Stimulated activated CD8-positive, alpha-beta memory T cell treated with anti-CD3 and anti-CD28 coated beads, Interleukin-7, amount 100 ng/mL, for 48 hours (primary cell): Measurements from ENCODE around the gene CCNQ.

Source experiments
- DNase-seq, 2 donors: peaks; one replicate each; pipeline ENCODE4 v3.0.0-alpha.2; 2020; ENCODE audit warnings: low read depth in 1 of 2; ENCODE audit errors: extremely low read depth in 1 of 2

CCNQ gene

DNA sequence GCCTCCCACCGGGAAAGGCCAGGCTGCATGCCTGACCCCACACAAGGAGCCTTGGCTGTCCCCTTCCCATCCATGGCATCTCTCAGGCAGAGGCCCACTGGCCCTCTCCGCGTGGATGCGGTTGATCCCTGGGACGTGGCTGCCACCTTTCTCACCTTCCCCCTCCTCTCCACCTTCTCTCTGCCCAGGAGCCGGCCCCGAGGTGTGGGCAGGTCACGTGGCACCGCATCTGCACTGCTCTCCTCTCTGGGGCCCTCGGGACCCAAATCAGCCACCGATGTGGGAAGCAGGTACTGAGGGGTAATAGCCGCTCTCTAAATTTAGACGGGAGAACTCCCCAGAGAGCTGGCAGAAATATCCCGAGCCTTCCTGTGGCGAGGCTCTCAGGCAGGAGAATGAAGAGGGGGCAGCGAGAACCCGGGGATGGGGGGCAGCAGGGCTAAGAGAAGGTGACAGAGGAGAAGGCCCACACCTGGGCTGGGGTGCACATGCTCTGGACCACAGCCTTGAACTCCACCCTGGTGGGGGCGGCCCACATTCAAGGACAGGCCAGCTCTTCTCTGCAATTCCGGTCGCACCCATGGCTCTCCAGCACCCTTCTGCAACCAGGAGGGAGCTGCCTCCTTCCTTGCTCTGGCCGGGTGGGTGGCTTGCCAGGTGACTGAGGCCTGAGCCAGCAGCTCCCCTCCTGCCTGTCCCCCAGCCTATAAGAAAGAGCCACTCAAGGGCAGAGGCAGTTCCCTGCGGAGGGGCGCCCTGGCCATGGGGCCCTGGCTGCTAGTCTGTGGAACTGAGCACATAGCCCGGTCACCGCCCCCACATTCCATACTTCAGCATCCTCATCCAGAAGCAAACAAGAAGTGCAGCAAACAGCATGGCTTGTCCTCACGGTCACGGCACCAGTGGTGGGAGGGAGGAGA is 38.4 kb upstream of the CCNQ start:
- DNase-seq = no peak

- DNase-seq = no peak
These were observed 37.8 kb upstream of the CCNQ start for GRCh38 chrX:153636716-153637115.

DNA sequence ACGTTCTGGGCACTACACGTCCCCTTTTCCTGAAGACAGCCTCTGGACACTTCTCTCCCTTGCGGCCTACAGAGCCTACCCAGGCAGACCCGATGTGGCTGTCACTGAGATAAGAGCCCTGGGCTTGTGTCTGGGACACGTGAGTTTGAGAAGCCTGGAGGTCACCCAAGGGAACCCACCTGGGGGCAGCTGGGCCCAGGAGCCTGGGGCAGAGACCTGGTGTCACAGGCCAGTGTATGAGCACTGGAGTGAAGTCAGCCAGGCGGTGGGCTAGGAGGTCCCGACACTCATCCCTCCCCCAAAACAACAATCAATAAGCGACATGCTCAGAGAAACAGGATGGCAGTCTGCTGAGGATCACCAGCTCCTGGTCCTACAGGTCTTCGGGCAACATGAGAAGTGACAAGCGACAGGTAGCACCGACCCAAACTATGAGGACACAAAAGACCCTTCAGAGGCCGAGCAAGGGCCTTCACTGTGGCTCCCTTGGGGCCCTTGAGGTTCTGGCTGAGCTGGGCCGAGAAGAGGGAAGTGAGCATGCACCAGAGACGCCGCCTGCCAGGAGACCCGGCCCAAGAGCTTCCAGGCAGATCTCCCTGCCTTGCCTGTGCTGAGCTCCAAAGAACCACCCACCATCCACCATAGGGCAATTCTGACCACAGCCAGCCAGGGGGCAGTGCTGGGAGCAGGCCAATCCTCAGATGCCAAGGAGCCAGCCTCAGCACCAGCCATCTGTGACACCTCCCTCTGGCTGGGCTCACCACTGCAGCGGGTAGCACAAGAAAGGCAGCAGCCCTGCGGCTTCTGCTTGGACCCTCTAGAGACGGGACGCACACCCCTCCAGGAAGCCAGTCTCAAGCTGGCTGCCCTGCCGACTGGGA is 37.1 kb upstream of the CCNQ start:
- peak in 1 of 2 donors; percentile 9 for DNase-seq

DNA sequence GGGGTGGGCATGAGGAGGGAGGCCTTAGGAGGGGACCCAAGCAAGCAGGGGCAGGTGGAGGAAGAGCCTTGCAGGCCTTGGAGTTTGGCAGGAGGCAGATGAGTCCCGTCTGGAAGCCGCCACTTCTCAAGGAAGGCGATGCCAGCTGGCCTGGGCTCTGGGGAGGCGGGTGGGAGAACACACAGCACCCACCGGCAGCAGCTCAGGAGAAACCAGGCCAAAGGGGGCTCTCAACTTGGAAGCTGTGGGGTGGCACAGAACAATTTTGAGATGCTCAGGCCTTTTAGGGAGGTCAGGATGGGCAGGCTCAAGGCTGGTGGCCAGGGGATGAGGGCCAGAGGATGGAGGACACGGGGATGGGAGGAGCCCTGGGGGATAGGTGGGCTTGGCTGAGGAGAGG is 36.4 kb upstream of the CCNQ start:
- DNase-seq = no peak

DNA sequence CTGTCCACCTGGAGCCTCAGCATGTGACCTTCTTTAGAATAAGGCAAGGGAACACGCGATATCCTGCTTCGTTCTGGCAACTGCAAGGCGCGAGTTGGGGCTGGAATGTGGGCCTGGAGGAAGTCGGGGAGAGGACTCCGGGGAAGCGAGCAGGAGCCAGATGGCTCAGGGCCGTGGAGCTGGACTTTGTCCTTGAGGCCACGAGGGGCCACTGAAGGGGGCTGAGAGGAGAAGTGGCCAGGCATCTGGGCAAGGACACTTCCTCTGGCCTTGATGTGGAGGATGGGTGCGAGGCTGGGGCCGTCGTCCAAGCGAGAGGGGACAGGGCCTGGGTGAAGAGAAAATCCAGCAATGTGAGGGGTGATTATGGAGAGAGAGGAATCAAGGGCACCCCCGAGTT is 35.9 kb upstream of the CCNQ start:
- DNase-seq = no peak

DNA sequence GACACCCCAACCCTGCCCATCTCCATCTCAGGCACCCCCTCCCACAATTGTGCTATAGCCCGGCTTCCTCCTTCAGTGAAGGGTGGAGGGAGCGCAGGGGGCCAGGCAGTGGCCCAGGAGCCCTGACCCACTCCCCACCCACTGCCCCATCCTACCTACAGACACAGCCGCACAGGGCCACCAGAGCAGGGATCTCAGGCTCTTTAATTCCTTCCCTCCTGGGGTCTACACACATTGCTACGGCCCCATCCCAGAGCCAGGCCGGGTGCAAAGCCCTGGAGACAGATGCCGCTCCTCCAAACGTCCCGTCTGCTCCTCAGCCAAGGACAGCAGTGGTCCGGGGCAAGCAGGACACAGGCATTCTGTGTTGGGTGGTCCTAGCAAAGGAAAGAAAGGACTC is 35.3 kb upstream of the CCNQ start:
- DNase-seq = no peak

DNA sequence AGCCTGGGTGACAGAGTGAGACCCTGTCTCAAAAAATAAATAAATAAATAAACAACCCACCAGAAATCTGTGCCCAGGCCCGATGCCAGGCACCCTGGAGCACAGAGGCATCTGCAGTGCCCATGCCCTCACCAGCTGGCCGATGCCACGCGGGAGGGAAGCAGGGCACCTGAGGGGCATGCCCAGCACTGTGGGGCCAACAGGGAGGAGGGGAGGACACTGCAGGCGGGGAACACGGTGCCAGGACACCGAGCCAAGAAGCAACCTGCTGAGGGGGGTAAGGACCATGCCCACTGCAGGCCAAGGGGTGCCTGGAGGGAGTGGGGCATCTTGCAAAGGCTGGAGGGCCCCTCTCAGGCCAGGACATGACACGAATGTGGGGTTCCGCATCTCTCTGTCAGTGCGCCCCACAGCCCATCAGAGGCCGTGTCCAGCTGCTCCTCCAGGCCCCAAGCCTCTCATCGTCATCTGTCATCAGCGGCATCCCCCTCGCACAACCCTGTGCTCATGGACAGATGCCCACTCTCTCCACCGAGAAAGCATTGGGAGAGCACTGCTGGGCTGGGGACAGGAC is 34.8 kb upstream of the CCNQ start:
- no peak for DNase-seq

DNA sequence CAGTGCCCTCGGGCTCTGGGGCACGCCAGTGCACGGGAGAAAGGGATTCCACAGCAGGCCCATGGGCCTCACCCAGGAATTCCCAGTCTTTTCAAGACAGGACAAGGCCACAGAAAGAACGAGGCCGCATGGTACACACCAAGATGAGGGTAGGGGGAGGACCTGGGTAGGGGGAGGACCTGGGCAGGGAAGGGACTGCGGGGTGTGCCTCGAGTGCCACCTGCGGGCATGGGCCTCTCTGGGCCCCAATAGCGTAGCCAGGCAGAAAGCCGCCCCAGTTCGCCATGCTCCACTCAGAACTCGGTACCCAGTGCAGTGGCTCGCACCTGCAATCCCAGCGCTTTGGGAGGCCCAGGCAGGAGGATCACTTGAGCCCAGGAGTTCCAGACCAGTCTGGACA is 34.1 kb upstream of the CCNQ start:
- DNase-seq = no peak

DNA sequence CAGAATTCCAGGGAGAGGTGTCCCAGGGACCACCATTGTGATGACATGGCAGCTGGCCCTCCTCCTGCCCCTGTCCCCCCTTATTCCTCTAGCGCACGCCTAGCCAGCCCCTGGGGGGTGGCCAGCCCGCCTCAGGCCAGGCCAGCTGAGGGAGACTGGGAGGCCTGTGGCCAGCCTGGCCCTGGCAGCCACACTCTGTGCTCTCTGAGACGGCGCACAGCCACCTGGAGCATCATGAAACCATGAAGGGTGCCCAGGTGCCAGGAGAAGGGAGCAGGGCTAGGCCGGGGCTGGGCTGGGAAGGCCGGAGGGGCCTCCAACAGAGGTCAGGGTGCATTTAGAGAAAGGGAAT is 33.6 kb upstream of the CCNQ start:
- DNase-seq = no peak

DNA sequence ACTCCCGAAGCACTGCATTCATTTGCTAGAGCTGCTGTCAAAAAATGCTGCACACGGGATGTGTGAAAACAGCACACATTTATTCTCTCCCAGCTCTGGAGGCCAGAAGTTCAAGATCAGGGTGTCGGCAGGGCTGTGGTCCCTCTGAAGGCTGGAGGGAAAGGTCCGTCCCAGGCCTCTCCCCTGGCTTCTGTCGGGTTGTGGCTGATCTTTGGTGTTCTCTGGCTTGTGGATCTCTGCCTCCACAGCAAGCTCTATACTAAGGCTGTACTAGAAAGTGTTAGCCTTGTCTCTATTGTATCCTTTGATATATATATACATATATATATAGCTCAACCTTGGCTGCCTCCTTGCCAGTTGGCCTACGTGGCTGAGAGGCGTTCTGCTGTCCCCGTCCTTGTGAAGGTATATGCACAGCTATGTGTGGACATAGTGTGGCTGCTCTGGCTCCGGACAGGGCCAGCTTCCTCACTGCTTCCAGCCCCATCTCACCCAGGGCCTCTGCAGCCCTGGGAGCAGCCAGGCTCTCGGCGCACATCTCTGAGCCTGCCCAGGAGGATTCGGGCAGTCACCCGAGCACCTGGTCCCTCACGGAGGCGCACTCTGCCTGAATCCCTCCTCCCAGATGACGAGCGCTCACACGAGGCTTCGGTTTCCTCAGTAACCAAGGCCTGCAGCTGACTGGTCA is 33.1 kb upstream of the CCNQ start:
- no peak for DNase-seq

GRCh38 chrX:153631346-153631745 is 32.4 kb upstream of the CCNQ start:
- DNase-seq = no peak

GRCh38 chrX:153628665-153629064 is 29.7 kb upstream of the CCNQ start:
- no peak for DNase-seq

- no peak for DNase-seq
These were observed 29.2 kb upstream of the CCNQ start for GRCh38 chrX:153628129-153628528.

DNA sequence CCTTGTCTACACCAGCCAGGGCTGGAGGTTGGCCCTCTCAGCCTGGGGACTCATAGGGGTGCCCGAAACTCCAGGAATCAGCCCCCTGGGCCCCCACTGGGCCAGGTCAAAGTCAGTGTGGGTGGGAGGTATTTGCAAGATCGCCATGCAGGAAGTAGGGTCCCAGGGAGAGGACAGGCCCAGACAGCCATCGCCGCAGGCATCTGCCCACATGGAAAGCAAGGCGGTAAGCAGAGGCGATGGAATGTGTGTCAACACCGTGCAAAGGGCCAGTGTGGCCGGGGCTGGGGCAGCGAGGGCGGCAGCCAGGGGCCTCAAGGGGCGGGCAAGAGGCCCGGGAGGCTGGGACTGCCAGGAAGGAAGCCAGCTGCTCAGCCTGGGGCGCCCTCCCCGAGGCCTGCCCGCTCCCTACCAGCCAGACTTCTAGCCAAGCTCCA is 28.8 kb upstream of the CCNQ start:
- DNase-seq = no peak

DNA sequence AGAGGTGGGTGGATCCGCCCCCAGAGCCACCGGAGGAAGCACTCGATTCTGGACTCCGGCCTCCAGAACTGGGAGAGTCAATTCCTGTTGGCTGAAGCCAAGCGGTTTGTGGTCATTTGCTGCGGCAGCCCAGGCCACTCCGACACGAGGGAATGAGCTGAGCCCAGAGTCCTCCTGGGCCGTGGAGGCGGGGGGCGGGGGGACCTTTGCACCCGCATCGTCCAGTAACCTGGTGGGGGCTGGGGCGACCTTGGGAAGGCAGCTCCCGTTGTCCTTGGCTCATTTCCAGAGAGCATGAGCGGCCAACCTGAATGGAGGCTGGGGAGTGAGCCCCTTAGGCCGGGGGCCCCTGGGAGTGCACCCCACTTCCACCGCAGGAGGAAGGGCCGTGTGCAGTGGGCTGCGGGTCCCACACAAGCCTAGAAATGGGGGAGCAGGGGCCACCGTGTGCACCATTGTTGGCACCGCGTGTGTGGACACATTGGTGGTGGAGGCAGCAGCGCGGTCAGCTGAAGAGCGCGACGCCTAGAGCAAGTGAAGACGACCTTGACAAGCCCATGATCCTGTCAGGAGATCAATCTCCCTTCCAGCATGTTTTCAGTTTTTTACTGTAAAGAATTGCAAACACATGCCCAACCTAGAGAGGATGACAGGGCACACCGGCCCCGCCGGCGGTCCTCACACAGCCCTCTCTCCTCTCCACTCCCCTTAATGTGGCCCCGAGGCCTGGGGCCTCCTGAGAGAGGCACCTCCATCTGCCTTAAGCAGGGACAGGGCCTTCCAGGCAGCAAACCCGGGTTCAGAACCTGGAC is 28.1 kb upstream of the CCNQ start:
- DNase-seq = no peak

DNA sequence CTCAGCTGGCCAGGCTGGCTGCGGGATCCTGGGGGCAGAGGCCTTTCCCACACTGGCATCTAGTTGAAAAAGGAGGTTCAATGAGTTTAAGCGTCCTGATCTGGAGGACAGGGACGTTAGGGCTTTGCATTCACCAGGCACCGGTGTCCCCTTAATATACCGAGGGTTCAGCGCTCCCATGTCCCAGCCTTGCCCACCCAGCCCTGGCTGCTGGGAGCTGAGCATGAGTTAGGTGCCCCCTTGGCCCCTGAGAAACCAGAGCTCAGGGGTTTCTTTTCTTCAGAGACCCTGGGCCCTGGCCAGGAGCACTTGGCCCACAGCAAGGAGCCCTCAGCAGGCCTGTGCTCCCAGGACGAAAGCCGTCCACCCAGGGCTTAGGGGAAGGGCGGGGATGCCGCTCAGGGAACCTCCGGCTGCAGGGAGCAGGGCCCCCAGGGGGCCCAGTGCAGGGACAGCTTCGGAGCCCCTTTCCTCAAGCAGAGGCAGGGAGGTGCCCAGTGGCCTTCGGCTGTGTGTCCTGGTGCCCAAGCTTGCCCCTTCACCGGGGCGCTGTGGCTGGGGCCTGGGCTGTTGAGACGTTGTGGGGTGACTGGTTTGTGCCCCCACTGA is 27.2 kb upstream of the CCNQ start:
- DNase-seq = no peak

DNA sequence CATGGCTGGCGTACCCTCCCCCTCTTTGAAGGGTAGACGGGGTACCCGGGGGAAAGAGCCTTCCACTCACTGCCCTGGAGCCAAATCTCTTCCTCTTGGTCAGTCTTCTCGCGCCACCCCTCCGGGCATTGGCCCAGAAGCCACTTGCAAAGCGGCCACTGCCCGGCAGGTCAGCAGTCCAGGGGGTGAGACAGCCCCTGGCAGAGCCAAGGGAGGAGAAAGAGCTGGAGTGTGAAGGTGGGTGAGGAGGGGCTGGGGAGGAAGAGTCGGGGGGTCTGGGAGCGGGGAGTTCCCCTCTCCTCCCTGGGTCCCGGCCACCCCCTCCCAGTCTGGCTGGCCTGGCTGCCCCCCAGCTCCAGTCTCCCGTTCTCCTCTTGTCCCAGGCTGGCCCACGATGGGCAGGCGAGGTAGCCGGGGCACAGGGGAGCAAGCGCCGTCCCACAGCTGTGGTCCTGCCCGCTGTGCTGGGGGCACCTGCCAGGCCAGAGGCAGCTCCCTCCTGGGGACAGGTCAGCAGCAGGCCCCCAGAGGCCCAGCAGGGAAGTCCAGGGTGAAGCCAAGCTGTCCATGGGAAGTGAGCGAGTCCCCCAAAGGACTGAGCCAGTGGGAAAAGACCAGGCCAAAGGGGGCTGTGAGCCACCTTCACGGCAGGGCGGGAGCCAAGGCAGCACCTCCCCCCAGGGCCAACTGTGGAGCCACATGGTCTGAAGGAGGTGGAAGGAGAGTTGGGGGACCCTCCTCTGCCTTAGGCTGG is 26.5 kb upstream of the CCNQ start:
- DNase-seq = no peak

DNA sequence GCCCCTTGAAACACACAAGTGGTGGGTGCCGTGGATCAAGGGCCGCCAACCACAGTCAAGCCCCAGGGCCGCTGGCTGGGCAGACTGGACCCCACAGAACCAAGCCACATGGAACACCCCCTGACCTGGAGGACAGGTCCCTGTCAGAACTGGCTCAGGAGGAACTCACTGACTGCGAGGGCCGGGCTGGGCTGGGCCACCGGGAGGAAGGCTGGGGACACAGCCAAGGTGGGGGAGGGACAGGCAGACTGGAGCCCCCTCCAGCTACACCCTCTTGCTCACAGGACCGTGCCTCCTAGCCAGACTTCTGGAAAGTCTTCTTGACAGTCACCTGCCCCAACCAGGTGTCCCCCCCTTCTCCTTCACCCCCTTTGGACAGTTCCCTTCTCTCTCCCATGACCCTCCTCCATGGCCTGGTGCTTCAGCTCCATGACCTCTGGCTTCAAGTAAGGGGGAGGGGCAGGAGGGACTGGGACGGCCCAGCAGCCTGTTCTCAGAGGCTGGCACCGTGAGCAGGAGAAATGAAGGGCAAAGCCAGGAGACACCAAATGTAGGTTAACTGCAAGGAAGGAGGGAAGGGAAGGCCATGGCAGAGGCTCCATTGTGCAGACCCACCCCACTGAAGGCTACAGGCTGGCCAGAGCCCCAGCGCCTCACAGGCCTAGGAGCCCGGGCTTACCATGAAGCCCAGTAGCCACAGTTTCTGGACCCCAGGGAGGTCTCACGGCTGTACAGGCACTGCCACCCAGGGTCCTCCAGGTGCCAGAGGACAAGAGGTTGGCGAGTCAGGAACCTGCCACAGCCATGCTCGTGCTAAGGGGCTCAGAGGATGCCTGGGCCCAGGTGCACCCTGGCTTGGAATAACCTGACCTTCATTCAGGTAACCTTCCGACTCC is 25.5 kb upstream of the CCNQ start:
- DNase-seq = no peak
